Lower lobe of right lung (tissue), 2 donors: ENCODE data around the gene WIZ. TPM values are rescaled to one million over a fixed set of nuclear protein-coding genes. Genes with fewer than 3 reads are reported as not detected.
A peak's percentile ranks its signal among the peaks of the same experiment; 100 is the strongest.

Source experiments
- ATAC-seq, 2 donors: fragments of 200-7000 bp; cut with Tn5 transposase; one replicate each; pipeline ENCODE4 v1.9.1; 2020 to 2022; ENCODE audit warnings: mild to moderate bottlenecking in 2 of 2, moderate library complexity in 2 of 2
- DNase-seq: peaks from one replicate; pipeline ENCODE4 v3.0.0-alpha.2; 2020
- H3K27ac ChIP-seq: fragments of 200-600 bp; one replicate; pipeline ENCODE4 v1.8.0; 2022
- H3K27me3 ChIP-seq: fragments of 200-600 bp; one replicate; pipeline ENCODE4 v1.8.0; 2022; ENCODE audit warnings: low read depth
- H3K36me3 ChIP-seq: fragments of 200-600 bp; one replicate; pipeline ENCODE4 v1.8.0; 2022; ENCODE audit warnings: mild to moderate bottlenecking
- H3K4me1 ChIP-seq: fragments of 200-600 bp; one replicate; pipeline ENCODE4 v1.8.0; 2022
- H3K4me3 ChIP-seq: fragments of 200-600 bp; one replicate; pipeline ENCODE4 v1.8.0; 2022; ENCODE audit warnings: mild to moderate bottlenecking
- H3K9me3 ChIP-seq: fragments of 200-600 bp; one replicate; pipeline ENCODE4 v1.8.0; 2022
- CTCF ChIP-seq: fragments of 200-600 bp; IDR thresholded peaks from one replicate; pipeline ENCODE4 v1.8.0; 2022; ENCODE audit warnings: antibody characterized with exemption, mild to moderate bottlenecking
- intact Hi-C: fragments of 100-400 bp; cut with DNase I; formaldehyde crosslinking; loops from one replicate; pipeline ENCODE4 v1.11.0; 2022
- total RNA-seq: library from RNA; stranded (reverse); fragmentation: NEBNext Ultra II Directional; extraction: Animal tissue kit (Norgen Biotek cat#: 25700); gene quantifications from one replicate; pipeline ENCODE4 v1.2.1, GENCODE V29; 2021
- donor health status: DM: no; HTN: yes; CAD: no; lungs with severe emphysema.

Gene WIZ
- total RNA-seq, 1 donor from 2014 or later = 25.2 TPM

GRCh38 chr19:15448778-15449619 is 757 bp downstream of the WIZ start:
- TF ChIP-seq CTCF = no peak
- DNase-seq (no peak), ATAC-seq (peak in 1 of 2 donors; percentile 0)
- Histone ChIP-seq H3K27me3 (no peaks in the 10 kb centered on the region), H3K4me3 (peak overlapping the region; percentile 72), H3K27ac (peak overlapping the region; percentile 74), H3K36me3 (peaks cover 3% of the 10 kb centered on the region), H3K4me1 (peaks cover 20% of the 10 kb centered on the region), H3K9me3 (no peaks in the 10 kb centered on the region)
- intact Hi-C loops = no loop called here

GRCh38 chr19:15448044-15448777 is 1.5 kb downstream of the WIZ start:
- H3K4me3 ChIP-seq = peak overlapping the region; percentile 72
- no peak for TF ChIP-seq CTCF
- DNase-seq (no peak), ATAC-seq (no peak)
- H3K4me1 ChIP-seq = peaks cover 18% of the 10 kb centered on the region
- H3K27ac ChIP-seq = no peak overlapping the region
- no peaks in the 10 kb centered on the region for H3K27me3 ChIP-seq
- intact Hi-C loops = no loop called here
- H3K9me3 ChIP-seq = no peaks in the 10 kb centered on the region
- H3K36me3 ChIP-seq = peaks cover 3% of the 10 kb centered on the region

GRCh38 chr19:15447057-15447456 is 2.7 kb downstream of the WIZ start:
- Histone ChIP-seq H3K4me1 (peaks cover 10% of the 10 kb centered on the region), H3K27ac (no peak overlapping the region), H3K9me3 (no peaks in the 10 kb centered on the region), H3K27me3 (no peaks in the 10 kb centered on the region), H3K4me3 (no peak overlapping the region), H3K36me3 (peaks cover 3% of the 10 kb centered on the region)
- ATAC-seq = no peak
- intact Hi-C loops = no loop called here
- DNase-seq = no peak
- no peak for TF ChIP-seq CTCF

DNA sequence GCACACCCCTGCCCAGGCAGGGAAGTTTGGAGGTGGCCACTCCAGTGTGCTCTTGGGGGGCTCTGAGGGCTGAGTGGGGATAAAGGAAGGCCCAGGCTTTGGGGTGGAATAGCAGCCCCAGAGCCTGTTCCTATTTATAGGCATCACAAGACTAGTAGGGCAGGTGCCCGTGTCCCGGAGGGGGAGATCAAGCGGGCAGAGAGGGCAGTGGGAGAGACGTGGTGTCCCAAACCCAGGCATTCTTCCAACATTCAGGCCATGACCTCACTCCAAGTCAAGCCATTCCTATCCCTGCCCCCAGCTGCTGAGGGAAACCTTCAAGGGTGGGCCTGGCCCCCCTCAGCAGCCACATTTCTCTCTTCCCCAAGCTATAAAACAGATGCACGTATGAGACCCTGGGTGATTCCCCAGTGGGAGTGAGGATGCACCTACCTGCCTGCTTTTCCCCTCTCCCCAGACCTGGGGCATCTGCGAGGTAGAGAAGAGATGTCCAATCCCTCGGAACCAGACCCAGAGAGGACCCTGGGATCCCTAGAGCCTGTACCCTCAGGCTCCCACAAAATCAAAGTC is 3.9 kb downstream of the WIZ start:
- ATAC-seq = no peak
- DNase-seq = no peak
- TF ChIP-seq CTCF = no peak
- Histone ChIP-seq H3K9me3 (no peaks in the 10 kb centered on the region), H3K4me1 (peaks cover 10% of the 10 kb centered on the region), H3K27me3 (no peaks in the 10 kb centered on the region), H3K36me3 (peaks cover 3% of the 10 kb centered on the region), H3K27ac (no peak overlapping the region), H3K4me3 (no peak overlapping the region)
- intact Hi-C loops = no loop called here

DNA sequence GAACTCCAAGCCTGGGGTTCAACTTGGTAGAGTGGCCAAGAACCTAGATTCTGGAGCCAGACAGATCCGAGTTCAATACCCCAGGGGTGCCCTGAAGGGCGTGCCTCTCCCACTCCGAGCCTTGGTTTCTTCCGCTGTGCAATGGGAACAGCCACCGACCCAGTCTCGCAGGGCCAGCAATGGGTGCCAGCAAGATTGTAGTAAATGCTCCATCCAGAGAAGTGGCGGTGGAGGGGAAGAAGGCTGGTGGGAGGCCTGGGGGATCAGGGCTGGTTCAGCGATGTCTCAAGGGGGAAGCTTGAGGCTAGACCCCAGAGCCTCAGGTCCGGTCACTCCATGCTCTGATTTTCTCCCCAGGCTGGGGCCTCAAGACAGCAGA is 4.5 kb downstream of the WIZ start:
- no peak for DNase-seq
- no peak for TF ChIP-seq CTCF
- H3K27me3 ChIP-seq = no peaks in the 10 kb centered on the region
- H3K27ac ChIP-seq = no peak overlapping the region
- no peak overlapping the region for H3K4me3 ChIP-seq
- H3K9me3 ChIP-seq = no peaks in the 10 kb centered on the region
- peaks cover 10% of the 10 kb centered on the region for H3K4me1 ChIP-seq
- peaks cover 3% of the 10 kb centered on the region for H3K36me3 ChIP-seq
- intact Hi-C loops = no loop called here
- no peak for ATAC-seq
